GM19025 (cell line): ENCODE data around the gene FRG2B.
"Not testable (repeated sequence)": the region's sequence is repeated elsewhere in the genome, so short reads cannot be mapped to it uniquely, and the experiment has no call there.

ENCODE experiments used
- ATAC-seq: cut with Tn5 transposase; IDR thresholded peaks from one replicate; pipeline ENCODE4 v1.9.1; 2021; ENCODE audit warnings: mild to moderate bottlenecking, low read depth, moderate library complexity; ENCODE audit not compliant: unreplicated experiment

FRG2B gene

GRCh38 chr10:133626695-133627094, at the start of gene FRG2B:
Gene FRG2B (minus strand): TSS chr10:133626795. CDS start chr10:133626742, 53 bp downstream.
- not testable (repeated sequence) for ATAC-seq

- not testable (repeated sequence) for ATAC-seq
Observed at GRCh38 chr10:133667446-133667845, 40.9 kb upstream of the FRG2B start.

- not testable (repeated sequence) for ATAC-seq
Observed at GRCh38 chr10:133663544-133664160, 37.1 kb upstream of the FRG2B start.

GRCh38 chr10:133661122-133661521, 34.5 kb upstream of the FRG2B start:
- not testable (repeated sequence) for ATAC-seq

GRCh38 chr10:133660516-133660915, 33.9 kb upstream of the FRG2B start:
- not testable (repeated sequence) for ATAC-seq

GRCh38 chr10:133657276-133657675, 30.7 kb upstream of the FRG2B start:
- ATAC-seq, result not testable (repeated sequence)

GRCh38 chr10:133648872-133649455, 22.4 kb upstream of the FRG2B start:
- not testable (repeated sequence) for ATAC-seq

GRCh38 chr10:133647075-133647748, 20.6 kb upstream of the FRG2B start:
- ATAC-seq, result peak; percentile 84

- not testable (repeated sequence) for ATAC-seq
Observed at GRCh38 chr10:133637846-133638235, 11.2 kb upstream of the FRG2B start.

- ATAC-seq, result not testable (repeated sequence)
Observed at GRCh38 chr10:133637202-133637845, 10.7 kb upstream of the FRG2B start.

- not testable (repeated sequence) for ATAC-seq
Observed at GRCh38 chr10:133630723-133631249, 4.2 kb upstream of the FRG2B start.

GRCh38 chr10:133622544-133622943, 4.1 kb downstream of the FRG2B start:
- peak; percentile 43 for ATAC-seq

- ATAC-seq, result no peak
Observed at GRCh38 chr10:133618851-133619250, 7.7 kb downstream of the FRG2B start.

- ATAC-seq, result no peak
Observed at GRCh38 chr10:133617196-133617595, 9.4 kb downstream of the FRG2B start.

- no peak for ATAC-seq
Observed at GRCh38 chr10:133616371-133617130, 10.0 kb downstream of the FRG2B start.

GRCh38 chr10:133614830-133615580, 11.6 kb downstream of the FRG2B start:
- ATAC-seq, result no peak

- ATAC-seq, result no peak
Observed at GRCh38 chr10:133613699-133614098, 12.9 kb downstream of the FRG2B start.

GRCh38 chr10:133611079-133611478, 15.5 kb downstream of the FRG2B start:
- ATAC-seq, result no peak

GRCh38 chr10:133608855-133609254, 17.7 kb downstream of the FRG2B start:
- ATAC-seq, result no peak
